ENCODE measurements around the gene CBARP.

Gene CBARP

GRCh38 chr19:1279782-1280341 lies 42.1 kb upstream of the CBARP start:
- CTCF ChIA-PET: interaction anchor here (0.6 to 4.7 kb wide), 29 partner anchors 12 to 668 kb away, joined by 3 to 87 read pairs (median 3); partner anchors contain the start of genes CIRBP and NDUFS7
- POLR2A ChIA-PET: interaction anchor here (0.5 to 2.1 kb wide), 2 partner anchors 11 to 123 kb away, joined by 9 to 10 read pairs; partner anchors contain the start of gene CIRBP
- TF ChIP-seq CTCF (IDR thresholded peaks at IDR 0.05; ENCODE audit: control extremely low read depth, extremely low read depth, low read depth, missing control alignments): peak; percentile 96
- peak; percentile 87 for DNase-seq (ENCODE audit: extremely low spot score)

- CTCF ChIA-PET: interaction anchor here (0.6 to 4.7 kb wide), 29 partner anchors 11 to 667 kb away, joined by 3 to 87 read pairs (median 4); partner anchors contain the start of genes CIRBP and NDUFS7
- no peak for TF ChIP-seq CTCF (IDR thresholded peaks at IDR 0.05; ENCODE audit: control extremely low read depth, extremely low read depth, low read depth, missing control alignments)
- no peak for DNase-seq (ENCODE audit: extremely low spot score)
- POLR2A ChIA-PET: interaction anchor here (2.1 kb wide), 1 partner anchor 10 kb away, joined by 10 read pairs; the partner anchor contains the start of gene CIRBP
These were observed 41.2 kb upstream of the CBARP start for GRCh38 chr19:1278713-1279660.

GRCh38 chr19:1278074-1278473 lies 40.3 kb upstream of the CBARP start:
- ChIA-PET CTCF (interaction anchor here (1.0 to 4.7 kb wide), 4 partner anchors 10 to 123 kb away, joined by 3 to 87 read pairs (median 20); partner anchors contain the start of gene CIRBP), POLR2A (interaction anchor here (0.9 to 2.1 kb wide), 2 partner anchors 9 to 94 kb away, joined by 3 to 10 read pairs; partner anchors contain the start of gene CIRBP)
- TF ChIP-seq CTCF (IDR thresholded peaks at IDR 0.05; ENCODE audit: control extremely low read depth, extremely low read depth, low read depth, missing control alignments): no peak
- no peak for DNase-seq (ENCODE audit: extremely low spot score)

GRCh38 chr19:1277061-1277460 lies 39.3 kb upstream of the CBARP start:
- DNase-seq (ENCODE audit: extremely low spot score): no peak
- TF ChIP-seq CTCF (IDR thresholded peaks at IDR 0.05; ENCODE audit: control extremely low read depth, extremely low read depth, low read depth, missing control alignments): no peak
- ChIA-PET POLR2A (interaction anchor here (0.5 kb wide), 1 partner anchor 166 kb away, joined by 4 read pairs; no protein-coding TSS in a partner anchor), CTCF (interaction anchor here (0.7 to 4.7 kb wide), 3 partner anchors 33 to 167 kb away, joined by 3 to 87 read pairs (median 20); no protein-coding TSS in a partner anchor)

- CTCF ChIA-PET: interaction anchor here (4.7 kb wide), 1 partner anchor 95 kb away, joined by 87 read pairs; no protein-coding TSS in a partner anchor
- POLR2A ChIA-PET: interaction anchor here (0.5 kb wide), 1 partner anchor 167 kb away, joined by 4 read pairs; no protein-coding TSS in a partner anchor
- no peak for TF ChIP-seq CTCF (IDR thresholded peaks at IDR 0.05; ENCODE audit: control extremely low read depth, extremely low read depth, low read depth, missing control alignments)
- no peak for DNase-seq (ENCODE audit: extremely low spot score)
These were observed 38.8 kb upstream of the CBARP start for GRCh38 chr19:1276628-1277022.
